Neural crest cell (in vitro differentiated cells): ENCODE results near the gene EMP2. TPM values are rescaled to one million over a fixed set of nuclear protein-coding genes. Genes with fewer than 3 reads are reported as not detected.
A peak's percentile ranks its signal among the peaks of the same experiment; 100 is the strongest.

Experiments used
- DNase-seq: peaks from one replicate; pipeline ENCODE4 v3.0.0; 2021; ENCODE audit warnings: low read depth, mixed read lengths, low spot score
- H3K27ac Mint-ChIP-seq: one replicate; pipeline ENCODE4 v1.8.0; 2021; ENCODE audit warnings: mild to moderate bottlenecking, mixed read lengths; ENCODE audit not compliant: unreplicated experiment
- H3K27me3 Mint-ChIP-seq: 2 replicates; pipeline ENCODE4 v1.8.0; 2021; ENCODE audit warnings: low read depth, mild to moderate bottlenecking, mixed read lengths
- H3K36me3 Mint-ChIP-seq: 2 replicates; pipeline ENCODE4 v1.8.0; 2021; ENCODE audit warnings: low read depth, mild to moderate bottlenecking, mixed read lengths
- H3K4me1 Mint-ChIP-seq: 2 replicates; pipeline ENCODE4 v1.8.0; 2021; ENCODE audit warnings: mixed read lengths
- H3K4me3 Mint-ChIP-seq: one replicate; pipeline ENCODE4 v1.8.0; 2021; ENCODE audit warnings: mild to moderate bottlenecking, mixed read lengths
- H3K9me3 Mint-ChIP-seq: 2 replicates; pipeline ENCODE4 v1.8.0; 2021; ENCODE audit warnings: mixed read lengths
- CTCF ChIP-seq: fragments of 200-600 bp; sonication (generic); conservative IDR thresholded peaks from 2 replicates; pipeline ENCODE4 v1.5.0; 2021; ENCODE audit warnings: antibody characterized with exemption, mild to moderate bottlenecking
- total RNA-seq: library from RNA; stranded (reverse); gene quantifications from 2 replicates; pipeline ENCODE4 v1.2.1, GENCODE V29; 2021

Gene EMP2
- total RNA-seq, 1 donor from 2014 or later: 23.4 TPM

GRCh38 chr16:10551881-10552280, 28.5 kb downstream of the EMP2 start:
- H3K4me3 Mint-ChIP-seq: no peak overlapping the region
- peaks cover 31% of the 10 kb centered on the region for H3K36me3 Mint-ChIP-seq
- H3K4me1 Mint-ChIP-seq: peaks cover 11% of the 10 kb centered on the region
- TF ChIP-seq CTCF: no peak
- H3K27ac Mint-ChIP-seq: peak overlapping the region; percentile 88
- peaks cover 11% of the 10 kb centered on the region for H3K9me3 Mint-ChIP-seq
- H3K27me3 Mint-ChIP-seq: no peaks in the 10 kb centered on the region
- no peak for DNase-seq

GRCh38 chr16:10548404-10548803, 32.0 kb downstream of the EMP2 start:
- no peaks in the 10 kb centered on the region for H3K27me3 Mint-ChIP-seq
- DNase-seq: no peak
- no peak overlapping the region for H3K4me3 Mint-ChIP-seq
- H3K4me1 Mint-ChIP-seq: peaks cover 5% of the 10 kb centered on the region
- H3K36me3 Mint-ChIP-seq: peaks cover 32% of the 10 kb centered on the region
- no peak overlapping the region for H3K27ac Mint-ChIP-seq
- peaks cover 11% of the 10 kb centered on the region for H3K9me3 Mint-ChIP-seq
- TF ChIP-seq CTCF: no peak

GRCh38 chr16:10547708-10548107, 32.7 kb downstream of the EMP2 start:
- Mint-ChIP-seq H3K27ac (no peak overlapping the region), H3K36me3 (peaks cover 35% of the 10 kb centered on the region), H3K4me3 (no peak overlapping the region), H3K9me3 (peaks cover 11% of the 10 kb centered on the region), H3K27me3 (no peaks in the 10 kb centered on the region), H3K4me1 (peaks cover 5% of the 10 kb centered on the region)
- TF ChIP-seq CTCF: no peak
- DNase-seq: no peak

- no peak for TF ChIP-seq CTCF
- no peaks in the 10 kb centered on the region for H3K4me1 Mint-ChIP-seq
- no peak overlapping the region for H3K4me3 Mint-ChIP-seq
- peaks cover 3% of the 10 kb centered on the region for H3K9me3 Mint-ChIP-seq
- H3K36me3 Mint-ChIP-seq: peaks cover 22% of the 10 kb centered on the region
- no peaks in the 10 kb centered on the region for H3K27me3 Mint-ChIP-seq
- DNase-seq: no peak
- H3K27ac Mint-ChIP-seq: peak overlapping the region; percentile 57
Measured at GRCh38 chr16:10543231-10543977, 37.0 kb downstream of the EMP2 start.

- peaks cover 13% of the 10 kb centered on the region for H3K36me3 Mint-ChIP-seq
- no peaks in the 10 kb centered on the region for H3K27me3 Mint-ChIP-seq
- no peak overlapping the region for H3K4me3 Mint-ChIP-seq
- no peaks in the 10 kb centered on the region for H3K4me1 Mint-ChIP-seq
- H3K9me3 Mint-ChIP-seq: no peaks in the 10 kb centered on the region
- DNase-seq: no peak
- no peak overlapping the region for H3K27ac Mint-ChIP-seq
- TF ChIP-seq CTCF: no peak
Measured at GRCh38 chr16:10541366-10541765, 39.0 kb downstream of the EMP2 start.
